Fibroblast of lung (primary cell): Measurements from ENCODE around the gene SLIT3. TPM values are rescaled to one million over a fixed set of nuclear protein-coding genes. Genes with fewer than 3 reads are reported as not detected.

Source experiments
- DNase-seq, 2 donors: peaks; one replicate each; pipeline versions ENCODE4 v3.0.0 to v3.0.0-alpha.2; 2010; ENCODE audit warnings: low read depth in 2 of 2
- H2AFZ ChIP-seq: 2 replicates; pipeline ENCODE4 v1.5.1; 2012; ENCODE audit warnings: low read length, control low read depth, inconsistent platforms
- H3K27ac ChIP-seq: 2 replicates; pipeline ENCODE4 v1.5.1; 2011; ENCODE audit warnings: low read length, control low read depth; ENCODE audit not compliant: insufficient read depth
- H3K27me3 ChIP-seq: 2 replicates; pipeline ENCODE4 v1.5.1; 2011; ENCODE audit warnings: mild to moderate bottlenecking, low read length; ENCODE audit not compliant: control insufficient read depth, insufficient read depth
- H3K36me3 ChIP-seq: 2 replicates; pipeline ENCODE4 v1.5.1; 2011; ENCODE audit warnings: low read length; ENCODE audit not compliant: control insufficient read depth, insufficient read depth
- H3K4me1 ChIP-seq: 2 replicates; pipeline ENCODE4 v1.5.1; 2011; ENCODE audit warnings: low read length; ENCODE audit not compliant: control insufficient read depth, insufficient read depth; ENCODE audit errors: extremely low read depth
- H3K4me2 ChIP-seq: 2 replicates; pipeline ENCODE4 v1.5.1; 2011; ENCODE audit warnings: low read length, control low read depth; ENCODE audit not compliant: insufficient read depth; ENCODE audit errors: extremely low read depth
- H3K4me3 ChIP-seq, 4 experiments: fragments of 200-600 bp in 1 of 4; sonication (generic) in 1 of 4; replicated peaks in 1 of 4; 2 replicates each; pipeline ENCODE4 v1.5.1; 2011 to 2016; ENCODE audit warnings: low read length in 4 of 4, low read depth in 3 of 4, mild to moderate bottlenecking in 3 of 4, control low read depth in 2 of 4, inconsistent platforms in 1 of 4, mixed read lengths in 1 of 4; ENCODE audit not compliant: insufficient read depth in 1 of 4; ENCODE audit errors: control extremely low read depth in 1 of 4
- H3K79me2 ChIP-seq: 2 replicates; pipeline ENCODE4 v1.5.1; 2012; ENCODE audit warnings: mild to moderate bottlenecking, low read length, inconsistent platforms; ENCODE audit not compliant: control insufficient read depth, insufficient read depth
- H3K9ac ChIP-seq: 2 replicates; pipeline ENCODE4 v1.5.1; 2011; ENCODE audit warnings: mild to moderate bottlenecking, low read length, control low read depth; ENCODE audit not compliant: insufficient read depth
- H3K9me3 ChIP-seq: 2 replicates; pipeline ENCODE4 v1.5.1; 2012; ENCODE audit warnings: low read depth, low read length; ENCODE audit not compliant: control insufficient read depth, insufficient read depth
- H4K20me1 ChIP-seq: 2 replicates; pipeline ENCODE4 v1.5.1; 2011; ENCODE audit warnings: low read length; ENCODE audit not compliant: control insufficient read depth, insufficient read depth; ENCODE audit errors: extremely low read depth
- EZH2 ChIP-seq: IDR thresholded peaks from 2 replicates; pipeline ENCODE4 v1.5.1; 2012; ENCODE audit warnings: low read length, control low read depth, mild to moderate bottlenecking; ENCODE audit errors: missing control alignments
- polyA plus RNA-seq, 2 donors: library from polyadenylated mRNA; depleted of rRNA in 1 of 2; stranded (reverse) in 1 of 2; unstranded in 1 of 2; fragments of >200 nt; gene quantifications; 2 replicates each; pipeline ENCODE4 v1.2.1, GENCODE V29; 2011 to 2012; ENCODE audit warnings: missing spikeins in 1 of 2
- total RNA-seq: library from RNA; depleted of rRNA; stranded (reverse); fragments of >200 nt; gene quantifications from 2 replicates; pipeline ENCODE4 v1.2.1, GENCODE V29; 2014
- TF ChIP-seq, protein P1 (sequence below), 2 donors: IDR thresholded peaks in 1 of 2; conservative IDR thresholded peaks in 1 of 2; 1 replicate in 1 of 2; 2 replicates in 1 of 2; pipeline ENCODE4 v1.5.1; 2011 to 2012; ENCODE audit warnings: low read length in 2 of 2, control low read depth in 1 of 2, inconsistent platforms in 1 of 2, low read depth in 1 of 2, mild to moderate bottlenecking in 1 of 2

The SLIT3 gene
- total and polyA plus RNA-seq, 2 donors (not counting 1 experiment from before 2014, with no cell fraction given), result 1.6 to 4.6 TPM

DNA sequence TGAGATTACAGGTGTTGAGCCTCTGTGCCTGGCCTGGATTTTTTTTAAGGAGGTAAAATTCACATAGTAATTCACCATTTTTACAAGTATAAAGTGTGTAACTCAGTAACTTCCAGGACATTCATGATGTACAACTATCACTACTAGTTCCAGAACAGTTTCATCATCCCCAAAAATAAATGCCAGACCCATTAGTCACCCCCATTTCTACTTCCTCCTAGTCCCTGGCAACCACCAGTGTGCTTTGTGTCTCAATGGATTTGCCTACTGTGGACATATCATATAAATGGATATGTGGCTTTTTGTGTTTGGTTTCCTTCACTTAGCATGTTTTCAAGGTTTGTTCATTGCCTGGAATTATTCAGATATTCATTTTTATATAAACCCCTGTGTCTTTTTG, 649.3 kb downstream of the SLIT3 start:
- TF ChIP-seq, protein P1, sequence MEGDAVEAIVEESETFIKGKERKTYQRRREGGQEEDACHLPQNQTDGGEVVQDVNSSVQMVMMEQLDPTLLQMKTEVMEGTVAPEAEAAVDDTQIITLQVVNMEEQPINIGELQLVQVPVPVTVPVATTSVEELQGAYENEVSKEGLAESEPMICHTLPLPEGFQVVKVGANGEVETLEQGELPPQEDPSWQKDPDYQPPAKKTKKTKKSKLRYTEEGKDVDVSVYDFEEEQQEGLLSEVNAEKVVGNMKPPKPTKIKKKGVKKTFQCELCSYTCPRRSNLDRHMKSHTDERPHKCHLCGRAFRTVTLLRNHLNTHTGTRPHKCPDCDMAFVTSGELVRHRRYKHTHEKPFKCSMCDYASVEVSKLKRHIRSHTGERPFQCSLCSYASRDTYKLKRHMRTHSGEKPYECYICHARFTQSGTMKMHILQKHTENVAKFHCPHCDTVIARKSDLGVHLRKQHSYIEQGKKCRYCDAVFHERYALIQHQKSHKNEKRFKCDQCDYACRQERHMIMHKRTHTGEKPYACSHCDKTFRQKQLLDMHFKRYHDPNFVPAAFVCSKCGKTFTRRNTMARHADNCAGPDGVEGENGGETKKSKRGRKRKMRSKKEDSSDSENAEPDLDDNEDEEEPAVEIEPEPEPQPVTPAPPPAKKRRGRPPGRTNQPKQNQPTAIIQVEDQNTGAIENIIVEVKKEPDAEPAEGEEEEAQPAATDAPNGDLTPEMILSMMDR (conservative IDR thresholded peaks at IDR 0.05 in 1 of 2, IDR thresholded peaks at IDR 0.05 in 1 of 2; ENCODE audit: low read depth in 1 of 2, low read length in 2 of 2), result no peak
- no peak for TF ChIP-seq EZH2
- peak; percentile 78 to 85 for DNase-seq
- no peaks in the 10 kb centered on the region for H3K4me1 ChIP-seq
- H3K36me3 ChIP-seq, result no peaks in the 10 kb centered on the region
- H3K79me2 ChIP-seq, result no peaks in the 10 kb centered on the region
- H2AFZ ChIP-seq, result no peak overlapping the region
- H3K27ac ChIP-seq, result no peak overlapping the region
- H3K27me3 ChIP-seq, result no peaks in the 10 kb centered on the region
- no peaks in the 10 kb centered on the region for H3K9me3 ChIP-seq
- no peak overlapping the region for H3K4me3 ChIP-seq
- no peak overlapping the region for H3K4me2 ChIP-seq
- H4K20me1 ChIP-seq, result no peaks in the 10 kb centered on the region
- no peak overlapping the region for H3K9ac ChIP-seq

DNA sequence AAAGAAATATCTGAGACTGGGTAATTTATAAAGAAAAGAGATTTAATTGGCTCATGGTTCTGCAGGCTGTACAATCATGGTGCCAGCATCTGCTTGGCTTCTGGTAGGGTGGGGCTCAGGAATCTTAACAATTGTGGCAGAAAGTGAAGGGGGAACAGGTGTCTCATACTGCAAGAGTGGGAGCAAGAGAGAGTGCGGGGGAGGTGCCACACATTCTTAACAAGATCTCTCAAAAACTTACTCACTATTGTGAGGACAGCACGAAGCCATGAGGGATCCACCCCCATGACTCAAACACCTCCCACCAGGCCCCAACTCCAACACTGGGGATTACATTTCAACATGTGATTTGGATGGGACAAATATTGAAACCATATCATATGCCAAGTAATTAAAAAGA, 651.6 kb downstream of the SLIT3 start:
- H3K4me3 ChIP-seq, result no peak overlapping the region
- H3K9ac ChIP-seq, result no peak overlapping the region
- no peaks in the 10 kb centered on the region for H3K27me3 ChIP-seq
- peak in 1 of 2 donors; percentile 36 for DNase-seq
- TF ChIP-seq, protein P1 (conservative IDR thresholded peaks at IDR 0.05 in 1 of 2, IDR thresholded peaks at IDR 0.05 in 1 of 2; ENCODE audit: low read depth in 1 of 2, low read length in 2 of 2), result no peak
- TF ChIP-seq EZH2, result no peak
- no peak overlapping the region for H2AFZ ChIP-seq
- no peaks in the 10 kb centered on the region for H3K79me2 ChIP-seq
- H3K27ac ChIP-seq, result no peak overlapping the region
- no peaks in the 10 kb centered on the region for H3K4me1 ChIP-seq
- no peaks in the 10 kb centered on the region for H4K20me1 ChIP-seq
- no peaks in the 10 kb centered on the region for H3K36me3 ChIP-seq
- no peaks in the 10 kb centered on the region for H3K9me3 ChIP-seq
- no peak overlapping the region for H3K4me2 ChIP-seq

DNA sequence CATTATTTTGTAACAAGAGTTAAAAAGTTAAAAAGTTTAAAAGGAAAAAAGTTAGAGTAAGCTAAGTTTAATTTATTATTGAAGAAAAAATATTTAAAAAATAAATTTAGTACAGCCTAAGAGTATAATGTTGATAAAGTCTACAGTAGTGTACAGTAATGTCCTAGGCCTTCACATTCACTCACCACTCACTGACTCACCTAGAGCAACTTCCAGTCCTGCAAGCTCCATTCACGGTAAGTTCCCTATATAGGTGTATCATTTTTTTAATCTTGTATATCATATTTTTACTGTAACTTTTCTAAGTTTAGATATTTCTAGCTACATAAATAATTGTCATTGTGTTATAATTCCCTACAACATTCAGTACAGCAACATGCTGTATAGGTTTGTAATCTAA, 652.4 kb downstream of the SLIT3 start:
- Histone ChIP-seq H3K27me3 (no peaks in the 10 kb centered on the region), H3K4me1 (no peaks in the 10 kb centered on the region), H3K27ac (no peak overlapping the region), H3K9ac (no peak overlapping the region), H3K4me3 (no peak overlapping the region), H3K9me3 (no peaks in the 10 kb centered on the region), H3K36me3 (no peaks in the 10 kb centered on the region), H3K79me2 (no peaks in the 10 kb centered on the region), H3K4me2 (no peak overlapping the region), H4K20me1 (no peaks in the 10 kb centered on the region), H2AFZ (no peak overlapping the region)
- TF ChIP-seq, protein P1 (conservative IDR thresholded peaks at IDR 0.05 in 1 of 2, IDR thresholded peaks at IDR 0.05 in 1 of 2; ENCODE audit: low read depth in 1 of 2, low read length in 2 of 2), result no peak
- TF ChIP-seq EZH2, result no peak
- no peak for DNase-seq
